NB4 (cell line): ENCODE data around the gene MTERF1.

ENCODE experiments used
- MYC ChIP-seq: IDR thresholded peaks from 2 replicates; pipeline ENCODE4 v1.6.1; 2011; ENCODE audit warnings: low read depth, low read length
- POLR2A ChIP-seq: IDR thresholded peaks from 2 replicates; pipeline ENCODE4 v1.6.1; 2011; ENCODE audit warnings: mild to moderate bottlenecking; ENCODE audit not compliant: insufficient read length; ENCODE audit errors: extremely low read depth
- TF ChIP-seq, protein P1 (sequence below): IDR thresholded peaks from one replicate; pipeline ENCODE4 v1.5.1; 2012; ENCODE audit warnings: low read depth, low read length
- TF ChIP-seq, protein P2 (sequence below): IDR thresholded peaks from 2 replicates; pipeline ENCODE4 v1.6.1; 2011; ENCODE audit warnings: low read depth, low read length

DNA sequence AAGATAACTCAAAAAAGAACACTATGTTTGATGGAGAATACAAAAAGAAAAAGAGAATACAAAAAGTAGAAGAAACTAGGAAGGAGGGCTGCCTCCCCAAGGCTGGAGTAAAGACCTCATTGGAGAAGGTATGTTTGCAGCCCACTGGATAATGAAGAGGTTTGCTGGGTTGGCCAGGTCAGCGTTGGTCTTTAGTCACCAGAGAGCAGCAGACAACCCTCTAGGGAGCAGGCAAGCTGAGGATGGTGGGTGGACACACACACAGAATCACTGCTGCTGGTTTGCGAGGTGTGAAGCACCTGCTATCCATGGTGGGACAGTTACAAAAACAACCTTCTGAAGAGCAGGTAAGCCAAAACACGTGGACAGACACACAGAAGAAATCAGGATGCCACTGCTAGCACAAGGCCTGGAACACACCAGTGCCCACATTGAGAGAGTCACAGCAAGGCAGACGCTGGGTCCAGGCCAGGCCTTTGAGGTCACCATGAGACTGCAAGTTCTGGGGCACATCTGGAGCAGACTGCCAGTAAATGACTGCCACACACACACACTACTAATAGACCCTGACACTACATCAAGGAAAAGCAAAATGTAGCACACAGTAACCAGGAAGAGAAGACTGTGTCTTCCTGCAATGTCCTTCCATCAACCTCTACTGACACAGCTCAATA lies 43.0 kb downstream of the MTERF1 start:
- TF ChIP-seq POLR2A (no peak), MYC (no peak)
- TF ChIP-seq, protein P1, sequence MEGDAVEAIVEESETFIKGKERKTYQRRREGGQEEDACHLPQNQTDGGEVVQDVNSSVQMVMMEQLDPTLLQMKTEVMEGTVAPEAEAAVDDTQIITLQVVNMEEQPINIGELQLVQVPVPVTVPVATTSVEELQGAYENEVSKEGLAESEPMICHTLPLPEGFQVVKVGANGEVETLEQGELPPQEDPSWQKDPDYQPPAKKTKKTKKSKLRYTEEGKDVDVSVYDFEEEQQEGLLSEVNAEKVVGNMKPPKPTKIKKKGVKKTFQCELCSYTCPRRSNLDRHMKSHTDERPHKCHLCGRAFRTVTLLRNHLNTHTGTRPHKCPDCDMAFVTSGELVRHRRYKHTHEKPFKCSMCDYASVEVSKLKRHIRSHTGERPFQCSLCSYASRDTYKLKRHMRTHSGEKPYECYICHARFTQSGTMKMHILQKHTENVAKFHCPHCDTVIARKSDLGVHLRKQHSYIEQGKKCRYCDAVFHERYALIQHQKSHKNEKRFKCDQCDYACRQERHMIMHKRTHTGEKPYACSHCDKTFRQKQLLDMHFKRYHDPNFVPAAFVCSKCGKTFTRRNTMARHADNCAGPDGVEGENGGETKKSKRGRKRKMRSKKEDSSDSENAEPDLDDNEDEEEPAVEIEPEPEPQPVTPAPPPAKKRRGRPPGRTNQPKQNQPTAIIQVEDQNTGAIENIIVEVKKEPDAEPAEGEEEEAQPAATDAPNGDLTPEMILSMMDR = no peak
- TF ChIP-seq, protein P2, sequence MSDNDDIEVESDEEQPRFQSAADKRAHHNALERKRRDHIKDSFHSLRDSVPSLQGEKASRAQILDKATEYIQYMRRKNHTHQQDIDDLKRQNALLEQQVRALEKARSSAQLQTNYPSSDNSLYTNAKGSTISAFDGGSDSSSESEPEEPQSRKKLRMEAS = no peak
